Measurements from ENCODE around the gene FOXP3.

Gene FOXP3

DNA sequence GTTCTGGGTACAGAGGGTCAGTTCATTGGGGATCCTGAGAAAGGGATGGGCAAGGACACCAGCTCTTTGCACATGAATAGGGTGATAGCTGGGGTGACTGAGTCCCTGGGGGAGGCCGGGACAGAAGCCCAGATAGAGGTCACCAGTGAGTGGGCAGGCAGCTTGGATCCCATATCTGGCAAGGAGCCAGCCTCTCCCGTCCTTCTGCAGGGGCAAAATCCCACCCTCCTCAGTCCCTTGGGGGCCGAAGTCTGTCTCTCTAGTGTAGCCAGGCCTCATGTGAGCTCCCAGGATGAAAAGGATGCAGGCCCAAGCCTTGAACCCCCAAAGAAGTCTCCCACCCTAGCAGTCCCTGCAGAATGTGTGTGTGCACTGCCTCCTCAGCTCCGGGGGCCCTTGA lies 22.1 kb upstream of the FOXP3 start:
- Mint-ChIP-seq H3K27me3 (no peaks in the 10 kb centered on the region), H3K4me3 (no peak overlapping the region), H3K9me3 (no peaks in the 10 kb centered on the region), H3K36me3 (ENCODE audit: insufficient read depth) (peaks cover 11% of the 10 kb centered on the region), H3K27ac (peak overlapping the region; percentile 20 to 56), H3K4me1 (ENCODE audit: low read depth in 2 of 2) (peaks cover 14 to 20% of the 10 kb centered on the region in 2 donors)
- ATAC-seq (replicated peaks) (no peak), DNase-seq (no peak)

DNA sequence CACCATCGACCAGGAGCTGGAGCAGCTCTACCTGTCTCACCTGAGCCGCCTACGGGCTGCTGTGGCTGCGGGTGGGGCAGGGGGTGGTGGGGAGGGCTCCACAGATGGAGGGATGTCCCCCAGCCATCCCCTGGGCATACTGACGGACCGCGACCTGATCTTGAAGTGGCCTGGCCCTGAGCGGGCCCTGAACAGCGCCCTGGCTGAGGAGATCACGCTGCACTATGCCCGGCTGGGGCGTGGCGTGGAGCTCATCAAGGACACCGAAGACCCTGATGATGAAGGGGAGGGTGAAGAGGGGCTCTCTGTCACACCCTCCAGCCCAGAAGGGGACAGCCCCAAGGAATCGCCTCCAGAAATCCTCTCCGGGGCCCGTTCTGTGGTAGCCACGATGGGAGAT lies 21.6 kb upstream of the FOXP3 start:
- Mint-ChIP-seq H3K4me1 (ENCODE audit: low read depth in 2 of 2) (peaks cover 14 to 20% of the 10 kb centered on the region in 2 donors), H3K9me3 (no peaks in the 10 kb centered on the region), H3K36me3 (ENCODE audit: insufficient read depth) (peaks cover 11% of the 10 kb centered on the region), H3K4me3 (no peak overlapping the region), H3K27me3 (no peaks in the 10 kb centered on the region), H3K27ac (no peak overlapping the region)
- ATAC-seq (replicated peaks) (no peak), DNase-seq (no peak)

GRCh38 chrX:49284212-49284611 lies 19.7 kb upstream of the FOXP3 start:
- peaks cover 14 to 23% of the 10 kb centered on the region in 2 donors for H3K4me1 Mint-ChIP-seq (ENCODE audit: low read depth in 2 of 2)
- ATAC-seq (replicated peaks), result no peak

DNA sequence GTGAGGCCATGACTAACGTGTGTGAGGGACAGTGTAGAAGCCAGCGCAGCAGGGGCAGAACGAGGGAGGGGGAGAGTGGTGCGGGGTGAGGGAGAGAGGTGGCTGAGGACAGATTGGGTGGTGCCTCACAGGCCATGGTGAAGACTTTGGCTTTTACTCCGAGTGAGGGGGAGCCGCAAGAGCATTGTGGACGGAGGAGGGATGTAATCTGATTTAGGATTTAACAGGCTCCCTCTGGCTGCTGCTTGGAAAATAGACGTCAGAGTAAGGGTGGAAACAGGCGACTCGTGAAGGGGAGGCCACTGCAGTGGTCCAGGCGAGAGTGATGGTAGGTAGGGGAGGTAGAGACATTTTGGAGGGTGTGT lies 18.1 kb upstream of the FOXP3 start:
- Mint-ChIP-seq H3K27ac (peak overlapping the region in 1 of 2 donors; percentile 19), H3K4me3 (no peak overlapping the region), H3K4me1 (ENCODE audit: low read depth in 2 of 2) (peaks cover 13 to 16% of the 10 kb centered on the region in 2 donors), H3K9me3 (no peaks in the 10 kb centered on the region), H3K36me3 (ENCODE audit: insufficient read depth) (peaks cover 11% of the 10 kb centered on the region), H3K27me3 (no peaks in the 10 kb centered on the region)
- no peak for DNase-seq
- no peak for ATAC-seq (replicated peaks)

More at GRCh38 chrX:49284212-49284611, 19.7 kb upstream of the FOXP3 start:
- H3K27ac Mint-ChIP-seq, result no peak overlapping the region
- DNase-seq, result no peak
- H3K4me3 Mint-ChIP-seq, result no peak overlapping the region
- H3K9me3 Mint-ChIP-seq, result no peaks in the 10 kb centered on the region
- peaks cover 11% of the 10 kb centered on the region for H3K36me3 Mint-ChIP-seq (ENCODE audit: insufficient read depth)
- H3K27me3 Mint-ChIP-seq, result no peaks in the 10 kb centered on the region

- ATAC-seq (replicated peaks) (no peak), DNase-seq (no peak)
- peak overlapping the region; percentile 82 to 83 for H3K27ac Mint-ChIP-seq
- H3K9me3 Mint-ChIP-seq, result no peaks in the 10 kb centered on the region
- peaks cover 41 to 46% of the 10 kb centered on the region in 2 donors for H3K4me1 Mint-ChIP-seq (ENCODE audit: low read depth in 2 of 2)
- no peaks in the 10 kb centered on the region for H3K27me3 Mint-ChIP-seq
- H3K36me3 Mint-ChIP-seq (ENCODE audit: insufficient read depth), result peaks cover 14% of the 10 kb centered on the region
- peak overlapping the region in 1 of 2 donors; percentile 15 for H3K4me3 Mint-ChIP-seq
Observed at GRCh38 chrX:49278081-49278480, 13.6 kb upstream of the FOXP3 start.

DNA sequence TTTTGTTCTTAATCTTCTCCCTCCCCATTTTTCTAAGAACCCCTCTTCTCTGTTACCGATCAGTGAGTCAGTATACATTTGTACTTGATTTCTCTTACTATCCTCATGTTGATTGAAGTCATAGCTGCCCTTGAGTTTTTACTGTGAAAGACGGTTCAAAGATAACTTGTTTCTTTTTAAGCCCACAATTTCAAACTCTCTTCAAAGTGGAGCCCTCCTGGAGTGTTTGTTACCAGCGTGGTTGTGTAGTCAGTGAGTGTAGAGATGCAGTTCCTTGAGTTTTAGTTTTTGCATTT lies 13.0 kb upstream of the FOXP3 start:
- Mint-ChIP-seq H3K9me3 (no peaks in the 10 kb centered on the region), H3K4me1 (ENCODE audit: low read depth in 2 of 2) (peaks cover 45 to 51% of the 10 kb centered on the region in 2 donors), H3K4me3 (peak overlapping the region in 1 of 2 donors; percentile 15), H3K27ac (peak overlapping the region; percentile 82 to 83), H3K27me3 (no peaks in the 10 kb centered on the region), H3K36me3 (ENCODE audit: insufficient read depth) (peaks cover 15% of the 10 kb centered on the region)
- ATAC-seq (replicated peaks) (no peak), DNase-seq (no peak)

GRCh38 chrX:49276671-49277534 lies 12.4 kb upstream of the FOXP3 start:
- H3K4me3 Mint-ChIP-seq, result peak overlapping the region; percentile 15 to 49
- peak overlapping the region; percentile 82 to 83 for H3K27ac Mint-ChIP-seq
- H3K4me1 Mint-ChIP-seq (ENCODE audit: low read depth in 2 of 2), result peaks cover 46 to 47% of the 10 kb centered on the region in 2 donors
- DNase-seq (no peak), ATAC-seq (replicated peaks) (no peak)
- H3K27me3 Mint-ChIP-seq, result no peaks in the 10 kb centered on the region
- no peaks in the 10 kb centered on the region for H3K9me3 Mint-ChIP-seq
- peaks cover 13% of the 10 kb centered on the region for H3K36me3 Mint-ChIP-seq (ENCODE audit: insufficient read depth)

DNA sequence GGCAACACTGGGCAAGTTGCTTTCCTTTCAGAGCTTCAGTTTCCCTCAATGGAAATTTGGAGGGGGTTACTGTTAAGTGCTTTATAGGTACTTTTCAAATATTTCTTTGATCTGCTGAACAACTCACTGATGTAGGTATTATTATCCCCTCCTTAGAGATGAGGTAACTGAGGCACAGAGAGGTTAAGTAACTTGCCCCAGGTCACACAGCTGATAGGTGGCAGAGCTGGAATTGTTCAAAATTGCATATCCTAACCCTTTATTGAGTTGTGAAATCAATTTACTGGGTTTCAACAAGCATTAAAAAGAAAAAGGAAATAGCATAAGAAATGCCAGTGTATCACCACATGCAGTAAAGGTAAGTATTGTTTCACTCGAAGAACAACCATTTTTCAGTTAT lies 11.7 kb upstream of the FOXP3 start:
- DNase-seq, result no peak
- H3K4me3 Mint-ChIP-seq, result no peak overlapping the region
- H3K4me1 Mint-ChIP-seq (ENCODE audit: low read depth in 2 of 2), result peaks cover 48 to 50% of the 10 kb centered on the region in 2 donors

GRCh38 chrX:49273181-49273727 lies 8.7 kb upstream of the FOXP3 start:
- Mint-ChIP-seq H3K27ac (peak overlapping the region; percentile 86 to 88), H3K4me1 (ENCODE audit: low read depth in 2 of 2) (peaks cover 51 to 52% of the 10 kb centered on the region in 2 donors), H3K4me3 (peak overlapping the region; percentile 73 to 77), H3K27me3 (no peaks in the 10 kb centered on the region), H3K9me3 (no peaks in the 10 kb centered on the region), H3K36me3 (ENCODE audit: insufficient read depth) (peaks cover 24% of the 10 kb centered on the region)
- DNase-seq (peak; percentile 12 to 15 (median 15)), ATAC-seq (replicated peaks) (peak; percentile 8)

More for the DNA sequence above, 11.7 kb upstream of the FOXP3 start:
- Mint-ChIP-seq H3K36me3 (ENCODE audit: insufficient read depth) (peaks cover 12% of the 10 kb centered on the region), H3K9me3 (no peaks in the 10 kb centered on the region), H3K27ac (no peak overlapping the region), H3K27me3 (no peaks in the 10 kb centered on the region)
- ATAC-seq (replicated peaks), result no peak

- Mint-ChIP-seq H3K36me3 (ENCODE audit: insufficient read depth) (peaks cover 27% of the 10 kb centered on the region), H3K9me3 (no peaks in the 10 kb centered on the region), H3K27ac (peak overlapping the region; percentile 86 to 88), H3K27me3 (no peaks in the 10 kb centered on the region), H3K4me3 (peak overlapping the region; percentile 73 to 77), H3K4me1 (ENCODE audit: low read depth in 2 of 2) (peaks cover 45 to 49% of the 10 kb centered on the region in 2 donors)
- no peak for ATAC-seq (replicated peaks)
- no peak for DNase-seq
Observed at GRCh38 chrX:49272421-49272820, 7.9 kb upstream of the FOXP3 start.

- H3K4me1 Mint-ChIP-seq (ENCODE audit: low read depth in 2 of 2), result peaks cover 40 to 45% of the 10 kb centered on the region in 2 donors
- ATAC-seq (replicated peaks), result no peak
- H3K4me3 Mint-ChIP-seq, result peak overlapping the region; percentile 73 to 77
- H3K27me3 Mint-ChIP-seq, result no peaks in the 10 kb centered on the region
- H3K27ac Mint-ChIP-seq, result peak overlapping the region; percentile 86 to 90
- no peak for DNase-seq
- peaks cover 24% of the 10 kb centered on the region for H3K36me3 Mint-ChIP-seq (ENCODE audit: insufficient read depth)
- H3K9me3 Mint-ChIP-seq, result no peaks in the 10 kb centered on the region
Observed at GRCh38 chrX:49271341-49271740, 6.8 kb upstream of the FOXP3 start.

DNA sequence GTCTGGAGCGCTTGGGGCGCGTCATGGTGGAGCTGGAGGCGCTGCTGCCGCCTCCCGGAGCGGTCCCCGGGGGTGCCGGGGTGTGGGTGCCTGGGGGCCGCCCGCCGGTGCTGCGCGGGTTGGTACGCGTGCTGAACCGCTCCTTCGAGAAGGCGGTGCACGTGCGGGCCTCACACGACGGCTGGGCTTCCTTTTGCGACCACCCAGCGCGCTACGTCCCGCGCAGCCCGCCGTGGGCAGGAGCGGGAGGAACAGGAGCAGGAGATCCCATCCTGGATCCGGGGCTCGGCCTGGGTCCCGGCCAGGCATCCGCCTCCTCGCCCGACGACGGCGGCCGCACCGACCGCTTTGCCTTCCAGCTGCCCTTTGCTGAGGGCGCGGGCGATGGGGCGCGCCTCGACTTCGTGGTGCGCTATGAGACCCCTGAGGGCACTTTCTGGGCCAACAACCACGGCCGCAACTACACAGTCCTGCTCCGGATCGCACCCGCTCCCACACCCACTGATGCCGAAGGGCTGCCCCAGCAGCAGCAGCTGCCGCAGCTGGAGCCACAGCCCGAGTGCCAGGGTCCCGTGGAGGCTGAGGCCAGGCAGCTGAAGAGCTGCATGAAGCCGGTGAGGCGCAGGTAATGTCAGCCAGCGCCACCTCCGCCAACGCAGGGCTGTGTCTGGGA lies 5.9 kb upstream of the FOXP3 start:
- Mint-ChIP-seq H3K27ac (peak overlapping the region; percentile 86 to 99), H3K27me3 (no peaks in the 10 kb centered on the region), H3K9me3 (no peaks in the 10 kb centered on the region), H3K4me1 (ENCODE audit: low read depth in 2 of 2) (peaks cover 35 to 40% of the 10 kb centered on the region in 2 donors), H3K4me3 (peak overlapping the region; percentile 73 to 86), H3K36me3 (ENCODE audit: insufficient read depth) (peaks cover 23% of the 10 kb centered on the region)
- ATAC-seq (replicated peaks), result no peak
- peak in 1 of 3 experiments; percentile 10 for DNase-seq

DNA sequence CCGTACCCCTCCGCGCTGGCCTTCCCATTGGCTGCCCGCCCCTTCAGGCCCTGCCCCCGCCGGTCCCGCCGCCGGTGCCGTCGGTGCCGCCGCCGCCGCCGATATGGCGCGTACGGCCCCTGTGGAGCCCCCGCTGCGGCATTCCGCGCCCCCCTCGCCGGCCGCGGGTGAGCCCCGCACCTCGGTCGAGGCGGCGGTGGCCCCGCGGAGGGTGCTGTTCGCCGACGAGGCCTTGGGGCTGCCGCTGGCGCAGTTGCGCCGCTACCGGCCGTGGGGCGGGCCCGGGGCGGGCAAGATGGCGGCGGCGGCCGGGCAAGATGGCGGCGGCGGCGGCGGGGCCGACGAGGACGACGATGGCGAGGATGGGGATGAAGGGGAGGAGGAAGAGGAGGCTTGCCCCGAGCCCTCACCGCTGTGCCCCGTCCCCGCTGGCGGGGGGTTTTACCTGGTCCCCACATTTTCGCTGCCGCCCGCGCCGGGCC lies 5.3 kb upstream of the FOXP3 start, which contains the start of gene PPP1R3F:
Gene PPP1R3F, plus strand, starts transcription at position 27 of the 482 bp plus-strand sequence. Its CDS starts 77 bp downstream, at position 104.
- Mint-ChIP-seq H3K36me3 (ENCODE audit: insufficient read depth) (peaks cover 20% of the 10 kb centered on the region), H3K27ac (peak within 1 kb of the TSS; percentile 96 to 99), H3K4me1 (ENCODE audit: low read depth in 2 of 2) (peaks cover 33 to 36% of the 10 kb centered on the region in 2 donors), H3K27me3 (no peaks in the 10 kb centered on the region), H3K9me3 (no peaks in the 10 kb centered on the region), H3K4me3 (peak within 1 kb of the TSS; percentile 79 to 86)
- no peak for DNase-seq
- ATAC-seq (replicated peaks), result peak; percentile 9
